ENCODE results near the gene DSEL.

DSEL gene

DNA sequence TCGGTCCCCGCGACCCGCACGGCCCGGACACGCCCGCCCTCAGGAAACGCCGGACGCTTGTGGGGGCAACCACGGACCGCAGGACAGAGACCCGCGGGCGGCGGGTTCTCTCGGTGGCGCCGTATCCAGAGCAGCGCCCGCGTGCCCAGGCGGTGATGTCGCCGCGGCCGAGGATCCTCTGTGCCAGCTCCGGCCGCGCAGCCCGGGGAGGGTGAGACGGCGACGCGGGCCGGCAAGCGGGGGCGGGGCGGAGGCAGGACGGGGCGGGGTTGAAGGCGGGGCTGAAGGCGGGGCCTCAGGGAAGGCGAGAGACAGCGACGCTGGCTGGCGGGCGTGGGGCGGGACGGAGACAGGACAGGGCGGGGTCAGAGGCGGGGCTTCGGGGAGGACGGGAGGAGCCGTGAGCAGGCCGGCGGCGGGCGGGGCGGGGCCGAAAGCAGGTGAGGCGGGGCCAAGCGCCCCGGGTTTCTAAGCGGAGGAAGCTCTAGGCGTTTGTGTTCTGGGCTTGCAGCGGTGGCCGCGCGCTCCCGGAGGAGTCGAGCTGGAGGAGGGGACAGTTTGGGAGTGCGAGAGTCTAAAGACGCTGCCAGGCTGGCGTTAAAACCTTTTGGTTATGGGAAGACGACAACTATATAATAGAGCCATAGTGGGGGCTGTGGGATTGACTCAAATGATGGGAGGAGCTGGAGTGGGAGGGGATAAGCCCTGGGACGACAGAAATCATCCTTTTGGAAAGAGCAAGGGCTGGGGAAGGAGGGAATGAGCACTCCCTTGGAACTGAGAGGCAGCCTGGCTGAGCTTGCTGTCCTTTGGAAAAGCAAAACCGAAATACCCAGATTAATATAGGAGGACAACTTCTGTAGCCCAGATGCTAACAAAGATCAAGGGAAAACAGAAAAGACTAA, at the start of gene DSEL:
Gene DSEL (minus strand): TSS at position 182 of the 905 bp plus-strand sequence. CDS start 2,112 bp downstream, outside the sequence.
- in situ Hi-C loops (cut with MboI; ENCODE audit: low sequenced_read_pairs) = no loop called here

- in situ Hi-C loops (cut with MboI; ENCODE audit: low sequenced_read_pairs) = no loop called here
Measured at GRCh38 chr18:67553437-67553836, 36.9 kb upstream of the DSEL start.

- in situ Hi-C loops (cut with MboI; ENCODE audit: low sequenced_read_pairs) = no loop called here
Measured at GRCh38 chr18:67550872-67551520, 34.5 kb upstream of the DSEL start.

DNA sequence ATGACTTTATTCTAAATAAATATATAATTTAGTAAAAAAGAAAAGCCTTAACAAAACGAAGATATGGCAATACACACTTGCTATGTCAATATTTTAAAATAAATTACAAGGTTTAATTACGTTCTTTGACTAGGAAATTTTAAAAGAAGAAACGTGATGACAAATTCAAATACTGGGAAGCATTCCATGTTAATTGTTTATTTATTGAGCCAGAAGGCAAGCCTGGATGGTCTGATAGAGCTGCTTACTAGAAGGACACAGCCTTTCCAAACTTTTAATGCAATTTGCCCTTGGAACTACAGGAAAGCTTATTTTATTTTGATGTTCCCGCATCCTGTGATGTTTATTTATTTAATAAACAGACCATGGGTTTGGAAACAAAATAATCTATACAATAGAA, 33.4 kb upstream of the DSEL start:
- in situ Hi-C loops (cut with MboI; ENCODE audit: low sequenced_read_pairs) = no loop called here

- in situ Hi-C loops (cut with MboI; ENCODE audit: low sequenced_read_pairs) = no loop called here
Measured at GRCh38 chr18:67545681-67546080, 29.2 kb upstream of the DSEL start.

GRCh38 chr18:67540559-67540958, 24.0 kb upstream of the DSEL start:
- in situ Hi-C loops (cut with MboI; ENCODE audit: low sequenced_read_pairs) = no loop called here

DNA sequence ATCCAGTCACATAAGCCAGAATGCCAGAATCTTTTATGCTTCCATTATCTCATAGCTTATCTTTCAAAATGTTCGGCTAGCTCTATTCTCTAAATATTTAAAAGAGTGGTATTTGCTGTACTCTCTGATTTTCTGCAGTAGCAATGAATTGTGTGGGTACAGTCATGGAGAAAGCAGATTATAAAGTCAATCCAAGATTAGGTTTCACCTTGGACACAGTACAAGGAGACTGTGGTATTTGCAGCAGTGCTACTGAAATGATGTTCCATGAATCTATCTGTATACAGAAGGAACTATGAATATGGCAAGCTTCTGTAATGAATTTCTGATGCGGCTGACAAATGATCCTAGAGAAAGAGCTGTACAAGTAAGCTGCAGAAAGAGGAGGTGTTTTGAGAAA, 15.4 kb upstream of the DSEL start:
- in situ Hi-C loops (cut with MboI; ENCODE audit: low sequenced_read_pairs) = no loop called here

- in situ Hi-C loops (cut with MboI; ENCODE audit: low sequenced_read_pairs) = no loop called here
Measured at GRCh38 chr18:67525328-67526099, 9.0 kb upstream of the DSEL start.

DNA sequence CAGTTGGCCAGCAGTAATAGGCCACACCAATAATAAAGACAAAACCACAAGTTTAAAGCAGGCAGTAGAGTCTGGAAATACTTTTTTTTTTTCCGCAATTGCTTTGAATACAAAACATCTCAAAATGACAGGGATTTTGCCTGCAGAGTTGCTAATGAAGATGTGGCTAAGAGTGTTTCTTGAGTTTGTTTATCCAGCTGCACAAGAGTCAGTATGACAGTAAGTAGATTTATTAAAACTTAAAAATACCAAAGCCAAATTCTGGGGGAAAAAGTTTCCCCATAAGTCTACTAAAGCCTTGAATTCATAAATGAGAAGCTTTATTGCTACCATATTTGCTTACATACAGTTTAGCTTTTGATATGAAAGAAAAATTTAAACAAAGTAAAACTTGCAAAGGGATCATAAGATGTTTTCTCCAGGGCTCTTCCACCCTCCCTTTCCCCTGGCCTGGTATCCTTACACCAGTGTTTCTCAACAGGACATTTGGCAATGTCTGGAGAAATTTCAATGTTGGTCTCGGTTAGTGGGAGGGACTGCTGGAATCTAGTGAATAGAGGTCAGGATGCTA, 3.9 kb upstream of the DSEL start:
- in situ Hi-C loops (cut with MboI; ENCODE audit: low sequenced_read_pairs) = no loop called here

DNA sequence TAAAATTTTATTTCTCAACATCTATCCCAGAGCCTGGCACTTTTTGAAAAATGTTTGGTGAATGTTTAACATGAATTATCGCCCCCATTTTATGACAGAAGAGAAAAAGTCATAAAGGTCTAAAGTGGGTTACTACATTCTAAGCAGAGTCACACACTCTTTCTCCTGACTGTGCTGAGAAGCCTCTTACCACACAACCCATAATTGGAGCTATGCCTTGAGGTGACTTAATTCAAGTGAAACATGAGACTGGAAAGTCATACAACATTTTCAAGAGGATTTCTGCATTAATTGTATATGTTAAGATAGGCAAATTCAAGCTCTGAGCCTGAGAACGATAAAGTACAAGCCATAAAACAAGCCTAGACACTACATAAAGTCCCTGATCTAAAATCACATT, 3.1 kb upstream of the DSEL start:
- in situ Hi-C loops (cut with MboI; ENCODE audit: low sequenced_read_pairs) = no loop called here

DNA sequence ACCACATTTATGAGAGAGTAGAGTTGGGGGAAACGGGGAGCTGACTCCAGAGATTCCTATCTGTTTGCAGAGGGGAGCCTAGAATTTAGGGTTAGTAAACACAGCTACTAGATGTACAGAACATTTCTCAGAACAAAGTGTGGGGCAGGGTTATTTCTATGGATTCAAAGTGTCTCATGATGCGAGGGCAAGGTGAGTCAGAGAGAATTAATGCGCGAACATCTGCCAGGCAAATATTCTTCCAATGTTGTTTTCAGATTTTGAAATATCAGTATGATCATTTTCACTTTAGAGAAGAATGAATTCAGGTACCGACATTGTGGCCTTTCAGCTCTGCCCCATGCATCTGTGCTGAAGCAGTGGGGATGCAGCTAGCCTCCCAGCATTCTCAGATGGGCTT, 2.0 kb upstream of the DSEL start:
- in situ Hi-C loops (cut with MboI; ENCODE audit: low sequenced_read_pairs) = no loop called here

DNA sequence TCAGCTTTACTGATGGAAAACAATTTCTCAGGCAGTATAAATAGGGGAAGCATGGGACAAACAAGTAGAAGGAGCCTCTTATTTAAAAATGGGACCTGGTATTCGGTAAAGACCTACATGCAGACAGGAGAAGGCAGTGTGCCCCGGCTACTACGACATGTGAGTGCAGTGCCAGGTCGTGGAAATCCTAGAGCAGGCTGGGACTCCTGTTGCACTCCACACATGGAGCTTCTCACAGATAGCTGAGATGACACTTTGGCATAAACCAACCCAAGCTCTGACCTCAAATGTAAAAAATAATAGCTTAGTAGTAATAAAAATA, 885 bp upstream of the DSEL start:
- in situ Hi-C loops (cut with MboI; ENCODE audit: low sequenced_read_pairs) = no loop called here

DNA sequence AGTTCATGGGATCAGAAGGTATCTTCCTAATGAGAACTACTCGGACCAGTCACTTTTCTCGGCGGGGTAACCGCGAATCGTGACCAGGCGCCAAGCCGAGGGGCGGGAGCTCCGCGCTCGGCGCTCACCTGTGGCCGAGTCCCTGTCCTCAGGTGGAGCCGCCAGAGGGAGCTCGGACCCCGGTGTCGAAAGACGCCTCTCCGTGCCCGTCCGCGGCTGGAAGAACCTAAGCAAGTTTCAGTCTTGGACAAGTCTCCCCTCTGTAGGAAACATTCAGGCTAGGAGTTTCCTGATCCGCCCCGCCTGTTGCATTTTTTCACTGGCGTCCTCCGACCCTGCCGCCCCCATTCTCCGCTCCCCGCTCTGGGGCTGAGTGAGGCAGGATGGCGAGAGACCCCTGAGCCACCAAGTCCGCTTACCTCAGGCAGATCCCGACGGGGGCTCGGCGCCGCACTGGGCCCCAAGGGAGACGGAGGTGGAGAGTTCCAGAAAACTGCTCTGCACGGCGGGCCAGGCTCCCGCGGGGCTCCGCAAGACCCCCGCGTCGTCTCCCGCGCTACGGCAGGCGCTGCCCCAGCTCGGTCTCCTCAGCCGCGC, 480 bp downstream of the DSEL start:
- in situ Hi-C loops (cut with MboI; ENCODE audit: low sequenced_read_pairs) = no loop called here

DNA sequence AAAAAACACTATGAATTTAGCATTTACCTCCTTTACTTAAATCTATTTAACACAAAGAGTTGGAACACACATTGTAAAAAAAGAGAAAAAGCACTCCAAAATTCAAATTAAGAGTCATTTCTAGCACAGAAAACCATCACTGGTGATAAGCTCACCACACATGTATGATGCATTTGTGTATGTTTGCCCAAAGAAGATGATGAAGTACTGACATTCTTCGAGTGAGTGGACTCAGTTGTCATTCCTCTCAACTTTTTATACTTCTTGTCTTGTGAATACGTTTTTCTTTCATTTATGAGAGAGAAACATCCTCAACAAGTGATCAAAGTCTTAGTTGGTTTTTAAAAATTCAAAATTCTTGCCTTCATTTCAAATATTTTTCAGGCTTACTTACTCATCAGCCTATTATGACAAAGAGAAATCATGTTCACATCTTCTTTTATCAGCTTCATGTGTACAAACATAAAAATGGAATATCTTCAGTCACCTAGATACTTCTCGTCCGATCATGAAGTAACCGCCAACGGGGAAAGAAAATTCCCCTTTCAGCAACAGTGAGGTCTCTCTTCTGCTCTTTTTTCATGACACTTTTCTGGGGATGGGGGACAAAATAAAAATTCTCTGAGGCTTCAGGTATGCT, 1.5 kb downstream of the DSEL start:
- in situ Hi-C loops (cut with MboI; ENCODE audit: low sequenced_read_pairs) = no loop called here

- in situ Hi-C loops (cut with MboI; ENCODE audit: low sequenced_read_pairs) = no loop called here
Measured at GRCh38 chr18:67514465-67514864, 2.1 kb downstream of the DSEL start.

DNA sequence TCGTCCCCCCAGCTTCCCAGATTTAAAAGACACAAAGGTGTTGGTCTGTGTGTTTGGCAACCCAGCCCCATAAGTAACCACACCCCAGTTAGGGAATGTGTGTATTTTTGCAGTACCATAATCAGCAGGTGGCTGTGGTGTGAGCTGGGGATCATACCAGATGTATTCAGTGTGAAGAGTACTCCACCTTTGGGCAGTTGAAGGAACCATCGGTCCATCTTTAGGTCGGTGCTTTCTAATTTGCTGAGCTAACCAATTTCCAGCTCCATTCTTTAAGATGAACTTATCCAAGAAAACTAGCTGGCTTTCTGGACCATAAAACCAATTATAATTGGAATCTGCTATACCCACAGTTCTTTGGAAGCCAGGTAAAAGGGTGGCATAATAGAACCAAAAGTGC, 3.2 kb downstream of the DSEL start:
- in situ Hi-C loops (cut with MboI; ENCODE audit: low sequenced_read_pairs) = no loop called here

DNA sequence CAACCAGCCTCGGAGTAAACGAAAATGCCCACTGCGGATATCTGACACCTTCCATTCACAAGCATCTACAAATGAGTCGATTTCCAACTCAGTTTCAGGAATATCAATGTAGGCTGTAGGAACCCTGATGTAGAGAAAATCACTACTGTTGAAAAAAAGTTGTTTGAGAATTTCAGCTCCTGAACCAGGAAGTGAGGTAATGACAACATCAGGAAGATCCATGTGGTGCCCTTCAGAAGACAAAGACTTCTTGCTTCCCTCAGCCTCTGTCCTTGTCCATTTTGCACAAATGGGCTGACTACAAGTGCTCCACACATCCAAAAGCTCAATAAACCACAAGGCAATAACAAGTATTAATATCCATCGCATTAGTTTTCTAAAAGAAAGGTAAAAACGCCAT, 4.7 kb downstream of the DSEL start:
- in situ Hi-C loops (cut with MboI; ENCODE audit: low sequenced_read_pairs) = no loop called here

DNA sequence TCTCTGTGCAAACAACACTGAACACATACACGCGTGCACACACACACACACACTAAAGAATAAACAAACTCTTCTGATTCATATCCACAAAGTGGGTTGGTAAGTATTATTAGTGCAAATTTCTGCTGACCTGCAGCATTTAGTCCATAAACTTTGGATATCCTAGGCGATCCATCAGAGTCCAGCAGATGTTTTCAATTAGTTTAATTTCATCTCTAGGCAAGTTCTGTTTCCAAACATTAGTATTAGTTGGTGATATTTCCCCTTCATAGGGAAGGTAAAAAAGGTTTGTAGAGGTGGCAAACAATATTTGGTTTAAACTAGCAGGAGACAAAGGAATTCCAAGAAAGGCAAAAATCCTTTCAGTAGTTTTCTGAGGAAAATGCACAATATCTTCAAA, 5.7 kb downstream of the DSEL start:
- in situ Hi-C loops (cut with MboI; ENCODE audit: low sequenced_read_pairs) = no loop called here

GRCh38 chr18:67509741-67510391, 6.7 kb downstream of the DSEL start:
- in situ Hi-C loops (cut with MboI; ENCODE audit: low sequenced_read_pairs) = no loop called here

GRCh38 chr18:67508146-67508545, 8.4 kb downstream of the DSEL start:
- in situ Hi-C loops (cut with MboI; ENCODE audit: low sequenced_read_pairs) = no loop called here

Measured in hTERT RPE-1 (cell line).